H1 (cell line): ENCODE measurements around the gene LPXN. TPM values are rescaled to one million over a fixed set of nuclear protein-coding genes. Genes with fewer than 3 reads are reported as not detected.

Experiments
- CBX8 ChIP-seq: fragments of 300-800, 300-1000 bp; sonication (generic); IDR thresholded peaks from 2 replicates; pipeline ENCODE4 v1.7.1; 2016; ENCODE audit warnings: low read depth, low read length, borderline replicate concordance
- CHD2 ChIP-seq: IDR thresholded peaks from 2 replicates; pipeline ENCODE4 v1.6.1; 2012; ENCODE audit warnings: low read length, improper control_type of control experiment
- CHD7 ChIP-seq: fragments of 300-600 bp; sonication (generic); IDR thresholded peaks from 2 replicates; pipeline ENCODE4 v1.7.1; 2012; ENCODE audit warnings: low read length, moderate library complexity, mild to moderate bottlenecking, inconsistent platforms; ENCODE audit not compliant: insufficient replicate concordance
- CTCF ChIP-seq, 3 experiments: IDR thresholded peaks; 1 replicate in 2 of 3; 2 replicates in 1 of 3; pipeline versions ENCODE4 v1.5.1 to v1.6.1; 2011; ENCODE audit warnings: low read length in 3 of 3, mild to moderate bottlenecking in 3 of 3, inconsistent platforms in 2 of 3, low read depth in 1 of 3, moderate library complexity in 1 of 3; ENCODE audit not compliant: insufficient read depth in 1 of 3; ENCODE audit errors: control extremely low read depth in 1 of 3
- MAX ChIP-seq: IDR thresholded peaks from 2 replicates; pipeline ENCODE4 v1.6.1; 2012; ENCODE audit warnings: inconsistent platforms
- USF2 ChIP-seq: IDR thresholded peaks from 2 replicates; pipeline ENCODE4 v1.6.1; 2011; ENCODE audit warnings: low read length, improper control_type of control experiment
- polyA plus RNA-seq, 7 experiments: library from polyadenylated mRNA; depleted of rRNA in 3 of 7; stranded (reverse) in 5 of 7; unstranded in 2 of 7; fragments of >200 nt in 5 of 7; fragments of 200-250 nt in 2 of 7; gene quantifications; 1 replicate in 5 of 7; 2 replicates in 1 of 7; 4 replicates in 1 of 7; pipeline versions ENCODE4 v1.2.1 to v1.2.3, GENCODE V29; 2011 to 2013; ENCODE audit warnings: missing spikeins in 2 of 7, mixed read lengths in 2 of 7
- total RNA-seq: library from RNA; stranded (reverse); fragmentation: NEBNext Ultra II Directional; extraction: Animal tissue kit (Norgen Biotek cat#: 25700); gene quantifications from 2 replicates; pipeline ENCODE4 v1.2.1, GENCODE V29; 2021

The LPXN gene
- total and polyA plus RNA-seq, 2 of the 8 experiments (the other 6 are each of a cell fraction or from before 2014, with no cell fraction given): 1.4 to 2.7 TPM

GRCh38 chr11:58575377-58576020 is at the start of gene LPXN (continued):
- no peak for TF ChIP-seq CHD7
- no peak for TF ChIP-seq MAX
- TF ChIP-seq CTCF (IDR thresholded peaks at IDR 0.05; ENCODE audit: control extremely low read depth in 1 of 3, insufficient read depth in 1 of 3, low read depth in 1 of 3, low read length in 3 of 3): no peak
- no peak for TF ChIP-seq CHD2
- TF ChIP-seq USF2: no peak
- TF ChIP-seq CBX8: no peak
